GM12864 (cell line): Measurements from ENCODE around the gene TTC31.

ENCODE experiments used
- DNase-seq: peaks from one replicate; pipeline ENCODE4 v3.0.0-alpha.2; 2011; ENCODE audit warnings: low read depth
- H3K4me3 ChIP-seq: 2 replicates; pipeline ENCODE4 v1.5.1; 2011; ENCODE audit warnings: mild to moderate bottlenecking, low read depth, low read length, control low read depth
- CTCF ChIP-seq: IDR thresholded peaks from 2 replicates; pipeline ENCODE4 v1.5.1; 2011; ENCODE audit warnings: low read depth, mild to moderate bottlenecking, moderate library complexity, low read length, control low read depth, inconsistent platforms; ENCODE audit errors: missing control alignments

TTC31 gene

GRCh38 chr2:74527741-74528140, 44.9 kb downstream of the TTC31 start:
- DNase-seq = no peak
- H3K4me3 ChIP-seq = peak overlapping the region; percentile 99; the same call in 1 of the 2 replicates
- TF ChIP-seq CTCF = no peak

- no peak for TF ChIP-seq CTCF
- DNase-seq = no peak
- peak overlapping the region; percentile 99 for H3K4me3 ChIP-seq
These were observed 45.9 kb downstream of the TTC31 start for GRCh38 chr2:74528600-74529356.

GRCh38 chr2:74529357-74530238, 46.7 kb downstream of the TTC31 start, which contains the start of the genes AUP1 and HTRA2:
AUP1 (minus strand) TSS chr2:74529706; CDS start chr2:74529629, 77 bp downstream.
HTRA2 (plus strand) TSS chr2:74529933; CDS start chr2:74530007, 74 bp downstream.
- peak within 1 kb of the TSS; percentile 99 for H3K4me3 ChIP-seq
- TF ChIP-seq CTCF = no peak
- DNase-seq = peak; percentile 94

- TF ChIP-seq CTCF = no peak
- peak overlapping the region; percentile 99 for H3K4me3 ChIP-seq
- no peak for DNase-seq
These were observed 47.6 kb downstream of the TTC31 start for GRCh38 chr2:74530239-74531187.

GRCh38 chr2:74531666-74532065, 48.8 kb downstream of the TTC31 start:
- no peak for TF ChIP-seq CTCF
- H3K4me3 ChIP-seq = peak overlapping the region; percentile 99; the same call in 1 of the 2 replicates
- no peak for DNase-seq

GRCh38 chr2:74532222-74532621, 49.3 kb downstream of the TTC31 start:
- peak; percentile 29 for TF ChIP-seq CTCF
- no peak overlapping the region for H3K4me3 ChIP-seq
- DNase-seq = no peak
